Rectal smooth muscle tissue (tissue), 1 donor: ENCODE data around the gene STUM.
"Not testable (repeated sequence)": the region's sequence is repeated elsewhere in the genome, so short reads cannot be mapped to it uniquely, and the experiment has no call there.

Experiments
- H3K27ac ChIP-seq: one replicate; pipeline ENCODE4 v1.7.0; 2013; ENCODE audit warnings: low read depth, low read length, inconsistent platforms
- H3K27me3 ChIP-seq: one replicate; pipeline ENCODE4 v1.7.0; 2013; ENCODE audit warnings: low read length; ENCODE audit not compliant: control insufficient read depth, insufficient read depth
- H3K36me3 ChIP-seq: one replicate; pipeline ENCODE4 v1.7.0; 2013; ENCODE audit warnings: low read length; ENCODE audit not compliant: control insufficient read depth, insufficient read depth
- H3K4me1 ChIP-seq: one replicate; pipeline ENCODE4 v1.7.0; 2013; ENCODE audit warnings: low read length; ENCODE audit not compliant: control insufficient read depth, insufficient read depth
- H3K4me3 ChIP-seq: one replicate; pipeline ENCODE4 v1.7.0; 2013; ENCODE audit warnings: low read length
- H3K9ac ChIP-seq: one replicate; pipeline ENCODE4 v1.7.0; 2013; ENCODE audit warnings: low read length

STUM gene

GRCh38 chr1:226638001-226638601 is 89.5 kb downstream of the STUM start:
- Histone ChIP-seq H3K9ac (no peak overlapping the region), H3K4me1 (peaks cover 36% of the 10 kb centered on the region), H3K36me3 (peaks cover 10% of the 10 kb centered on the region)

GRCh38 chr1:226638608-226639007 is 90.0 kb downstream of the STUM start:
- H3K27ac ChIP-seq, result peak overlapping the region; percentile 73
- H3K27me3 ChIP-seq, result no peaks in the 10 kb centered on the region
- H3K4me3 ChIP-seq, result no peak overlapping the region
- H3K4me1 ChIP-seq, result peaks cover 36% of the 10 kb centered on the region
- H3K36me3 ChIP-seq, result peaks cover 11% of the 10 kb centered on the region
- no peak overlapping the region for H3K9ac ChIP-seq

More at GRCh38 chr1:226638001-226638601, 89.5 kb downstream of the STUM start:
- Histone ChIP-seq H3K4me3 (no peak overlapping the region), H3K27ac (peak overlapping the region; percentile 73), H3K27me3 (no peaks in the 10 kb centered on the region)

GRCh38 chr1:226639206-226639605 is 90.6 kb downstream of the STUM start:
- H3K9ac ChIP-seq, H3K4me3 ChIP-seq, H3K27me3 ChIP-seq, H3K27ac ChIP-seq: not testable (repeated sequence)
- Histone ChIP-seq H3K4me1 (peaks cover 34% of the 10 kb centered on the region), H3K36me3 (peaks cover 15% of the 10 kb centered on the region)

- Histone ChIP-seq H3K27me3 (no peaks in the 10 kb centered on the region), H3K4me3 (no peak overlapping the region), H3K9ac (no peak overlapping the region), H3K4me1 (peaks cover 33% of the 10 kb centered on the region), H3K36me3 (peaks cover 19% of the 10 kb centered on the region), H3K27ac (peak overlapping the region; percentile 55)
Measured at GRCh38 chr1:226639631-226640061, 91.1 kb downstream of the STUM start.

GRCh38 chr1:226640321-226641136 is 92.0 kb downstream of the STUM start:
- peaks cover 42% of the 10 kb centered on the region for H3K4me1 ChIP-seq
- H3K4me3 ChIP-seq, result no peak overlapping the region
- H3K27me3 ChIP-seq, result no peaks in the 10 kb centered on the region
- peak overlapping the region; percentile 55 for H3K27ac ChIP-seq
- peaks cover 19% of the 10 kb centered on the region for H3K36me3 ChIP-seq
- no peak overlapping the region for H3K9ac ChIP-seq

GRCh38 chr1:226641671-226642231 is 93.2 kb downstream of the STUM start:
- H3K36me3 ChIP-seq, result peaks cover 19% of the 10 kb centered on the region
- no peak overlapping the region for H3K9ac ChIP-seq
- H3K27ac ChIP-seq, result no peak overlapping the region
- H3K27me3 ChIP-seq, result no peaks in the 10 kb centered on the region
- H3K4me1 ChIP-seq, result peaks cover 53% of the 10 kb centered on the region
- H3K4me3 ChIP-seq, result no peak overlapping the region

- Histone ChIP-seq H3K4me3 (no peak overlapping the region), H3K27me3 (no peaks in the 10 kb centered on the region), H3K4me1 (peaks cover 53% of the 10 kb centered on the region), H3K9ac (no peak overlapping the region), H3K36me3 (peaks cover 25% of the 10 kb centered on the region), H3K27ac (no peak overlapping the region)
Measured at GRCh38 chr1:226642421-226642820, 93.9 kb downstream of the STUM start.

- Histone ChIP-seq H3K27ac (peak overlapping the region; percentile 40), H3K4me3 (no peak overlapping the region), H3K36me3 (peaks cover 33% of the 10 kb centered on the region), H3K27me3 (no peaks in the 10 kb centered on the region), H3K4me1 (peaks cover 47% of the 10 kb centered on the region), H3K9ac (no peak overlapping the region)
Measured at GRCh38 chr1:226643177-226643576, 94.6 kb downstream of the STUM start.

- H3K9ac ChIP-seq, result peak overlapping the region; percentile 12
- no peaks in the 10 kb centered on the region for H3K27me3 ChIP-seq
- H3K4me3 ChIP-seq, result no peak overlapping the region
- peaks cover 42% of the 10 kb centered on the region for H3K4me1 ChIP-seq
- H3K36me3 ChIP-seq, result peaks cover 32% of the 10 kb centered on the region
- H3K27ac ChIP-seq, result peak overlapping the region; percentile 40
Measured at GRCh38 chr1:226643611-226644540, 95.3 kb downstream of the STUM start.

GRCh38 chr1:226644541-226645176 is 96.1 kb downstream of the STUM start:
- H3K4me3 ChIP-seq, result no peak overlapping the region
- no peaks in the 10 kb centered on the region for H3K27me3 ChIP-seq
- H3K36me3 ChIP-seq, result peaks cover 36% of the 10 kb centered on the region
- peaks cover 42% of the 10 kb centered on the region for H3K4me1 ChIP-seq
- no peak overlapping the region for H3K27ac ChIP-seq
- no peak overlapping the region for H3K9ac ChIP-seq

- Histone ChIP-seq H3K9ac (no peak overlapping the region), H3K36me3 (peaks cover 33% of the 10 kb centered on the region), H3K27ac (peak overlapping the region; percentile 59), H3K27me3 (no peaks in the 10 kb centered on the region), H3K4me1 (peaks cover 46% of the 10 kb centered on the region), H3K4me3 (no peak overlapping the region)
Measured at GRCh38 chr1:226645279-226645976, 96.9 kb downstream of the STUM start.
